Smooth muscle cell (in vitro differentiated cells): Measurements from ENCODE around the gene CP. TPM values are rescaled to one million over a fixed set of nuclear protein-coding genes. Genes with fewer than 3 reads are reported as not detected.

Source experiments
- DNase-seq: peaks from one replicate; lab custom pipeline; 2025; ENCODE audit not compliant: unreplicated experiment; lab: John Stamatoyannopoulos, UW
- H2AFZ ChIP-seq: fragments of 200-600 bp; sonication (generic); 2 replicates; pipeline ENCODE4 v1.6.0; 2016; ENCODE audit warnings: antibody characterized with exemption, low read depth, mild to moderate bottlenecking
- H3F3A ChIP-seq: fragments of 200-600 bp; sonication (generic); 2 replicates; pipeline ENCODE4 v1.6.0; 2017; ENCODE audit warnings: antibody characterized with exemption, low read depth
- H3K27ac ChIP-seq: fragments of 200-600 bp; sonication (generic); 2 replicates; pipeline ENCODE4 v1.5.1; 2016; ENCODE audit warnings: low read depth, mild to moderate bottlenecking
- H3K27me3 ChIP-seq: fragments of 200-600 bp; sonication (generic); 2 replicates; pipeline ENCODE4 v1.6.1; 2016; ENCODE audit warnings: low read depth, mild to moderate bottlenecking
- H3K36me3 ChIP-seq: fragments of 200-600 bp; sonication (generic); 2 replicates; pipeline ENCODE4 v1.5.1; 2016; ENCODE audit warnings: low read depth
- H3K4me1 ChIP-seq: fragments of 200-600 bp; sonication (generic); 2 replicates; pipeline ENCODE4 v1.5.1; 2016; ENCODE audit warnings: low read depth
- H3K4me2 ChIP-seq: fragments of 200-600 bp; sonication (generic); 2 replicates; pipeline ENCODE4 v1.6.0; 2016; ENCODE audit warnings: mild to moderate bottlenecking
- H3K4me3 ChIP-seq: fragments of 200-600 bp; sonication (generic); 2 replicates; pipeline ENCODE4 v1.5.1; 2016; ENCODE audit warnings: mild to moderate bottlenecking
- H3K79me2 ChIP-seq: fragments of 200-600 bp; sonication (generic); 2 replicates; pipeline ENCODE4 v1.6.0; 2016; ENCODE audit warnings: low read depth, mild to moderate bottlenecking
- H3K9ac ChIP-seq: fragments of 200-600 bp; sonication (generic); 2 replicates; pipeline ENCODE4 v1.6.0; 2016; ENCODE audit warnings: low read depth
- H3K9me3 ChIP-seq: fragments of 200-600 bp; sonication (generic); replicated peaks from 2 replicates; pipeline ENCODE4 v1.5.1; 2016; ENCODE audit warnings: low read depth
- H4K20me1 ChIP-seq: fragments of 200-600 bp; sonication (generic); 2 replicates; pipeline ENCODE4 v1.6.0; 2016; ENCODE audit warnings: low read depth
- WGBS: methylation state at CpG from one replicate; pipeline ENCODE4 v1.1.7; 2016; ENCODE audit warnings: low lambda C conversion rate; 5-methylcytosine and 5-hydroxymethylcytosine counted together
- polyA plus RNA-seq: library from polyadenylated mRNA; unstranded; fragments of >200 nt; fragmentation: Nextera tagmentation; extraction: Ambion mirVana; gene quantifications from 2 replicates; pipeline ENCODE4 v1.2.1, GENCODE V29; 2016
- total RNA-seq: library from RNA; depleted of rRNA; stranded (reverse); fragments of >200 nt; gene quantifications from 2 replicates; pipeline ENCODE4 v1.2.3, GENCODE V29; 2014
- TF ChIP-seq, protein P1 (sequence below): fragments of 200-600 bp; sonication (generic); IDR thresholded peaks from 2 replicates; pipeline ENCODE4 v1.5.1; 2017; ENCODE audit warnings: borderline replicate concordance, mild to moderate bottlenecking, antibody characterized with exemption; ENCODE audit not compliant: insufficient read depth, poor library complexity, severe bottlenecking

Gene CP
- total and polyA plus RNA-seq, 2 experiments from 2014 or later = 2.6 TPM; not detected in 1

DNA sequence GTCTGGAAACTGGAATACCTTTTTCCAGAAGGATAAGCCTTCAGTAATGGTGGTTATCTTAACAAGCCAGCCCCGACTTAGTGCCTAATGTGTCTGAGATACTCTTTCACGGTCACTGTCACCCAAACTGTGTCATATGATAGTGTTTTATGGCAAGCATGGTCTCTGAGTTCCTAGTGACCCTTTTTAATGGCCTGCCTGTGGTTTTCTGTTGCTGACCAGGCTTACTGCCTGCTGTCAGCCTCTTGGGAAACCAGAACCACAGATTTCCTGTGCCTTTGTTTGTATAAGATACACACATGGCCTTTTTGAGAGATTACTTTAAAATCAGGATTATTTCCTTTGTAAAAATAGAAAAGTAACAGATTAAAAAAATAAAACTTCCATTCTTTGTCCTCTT lies 69.8 kb downstream of the CP start:
- H3K79me2 ChIP-seq = no peaks in the 10 kb centered on the region
- peaks cover 10% of the 10 kb centered on the region for H3K4me1 ChIP-seq
- DNase-seq = no peak
- peaks cover 4% of the 10 kb centered on the region for H3F3A ChIP-seq
- TF ChIP-seq, protein P1, sequence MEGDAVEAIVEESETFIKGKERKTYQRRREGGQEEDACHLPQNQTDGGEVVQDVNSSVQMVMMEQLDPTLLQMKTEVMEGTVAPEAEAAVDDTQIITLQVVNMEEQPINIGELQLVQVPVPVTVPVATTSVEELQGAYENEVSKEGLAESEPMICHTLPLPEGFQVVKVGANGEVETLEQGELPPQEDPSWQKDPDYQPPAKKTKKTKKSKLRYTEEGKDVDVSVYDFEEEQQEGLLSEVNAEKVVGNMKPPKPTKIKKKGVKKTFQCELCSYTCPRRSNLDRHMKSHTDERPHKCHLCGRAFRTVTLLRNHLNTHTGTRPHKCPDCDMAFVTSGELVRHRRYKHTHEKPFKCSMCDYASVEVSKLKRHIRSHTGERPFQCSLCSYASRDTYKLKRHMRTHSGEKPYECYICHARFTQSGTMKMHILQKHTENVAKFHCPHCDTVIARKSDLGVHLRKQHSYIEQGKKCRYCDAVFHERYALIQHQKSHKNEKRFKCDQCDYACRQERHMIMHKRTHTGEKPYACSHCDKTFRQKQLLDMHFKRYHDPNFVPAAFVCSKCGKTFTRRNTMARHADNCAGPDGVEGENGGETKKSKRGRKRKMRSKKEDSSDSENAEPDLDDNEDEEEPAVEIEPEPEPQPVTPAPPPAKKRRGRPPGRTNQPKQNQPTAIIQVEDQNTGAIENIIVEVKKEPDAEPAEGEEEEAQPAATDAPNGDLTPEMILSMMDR = no peak
- peak overlapping the region; percentile 51 for H3K9ac ChIP-seq
- H3K36me3 ChIP-seq = no peaks in the 10 kb centered on the region
- no peaks in the 10 kb centered on the region for H3K9me3 ChIP-seq
- peaks cover 23% of the 10 kb centered on the region for H4K20me1 ChIP-seq
- H3K27ac ChIP-seq = peak overlapping the region; percentile 73
- H2AFZ ChIP-seq = no peak overlapping the region
- peaks cover 11% of the 10 kb centered on the region for H3K27me3 ChIP-seq
- 0% methylated on average over 2 of the region's 2 CpGs for WGBS
- H3K4me2 ChIP-seq = peak overlapping the region; percentile 70
- H3K4me3 ChIP-seq = no peak overlapping the region

DNA sequence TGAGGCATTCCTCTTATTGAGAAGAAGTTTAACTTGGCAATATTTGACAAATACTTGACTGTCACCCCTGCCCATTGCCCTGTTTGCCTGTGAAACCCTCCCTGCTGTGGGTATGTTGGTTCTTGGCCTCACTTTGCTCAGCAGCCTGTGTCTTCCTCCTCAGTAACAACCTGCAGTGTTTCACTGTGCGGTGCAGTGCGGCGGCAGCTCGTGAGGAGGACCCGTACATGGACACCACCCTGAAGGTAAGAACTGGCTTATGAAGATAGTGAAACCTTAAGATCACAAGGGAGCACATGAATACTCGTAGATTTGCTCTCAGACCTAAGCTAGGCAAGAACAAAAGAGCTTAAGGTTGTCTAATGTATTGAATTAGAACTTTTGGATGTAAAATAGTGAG lies 71.2 kb downstream of the CP start:
- Histone ChIP-seq H3K9ac (no peak overlapping the region), H3K27ac (no peak overlapping the region), H3K4me1 (peaks cover 10% of the 10 kb centered on the region), H4K20me1 (peaks cover 34% of the 10 kb centered on the region), H3K27me3 (peaks cover 15% of the 10 kb centered on the region), H3K79me2 (no peaks in the 10 kb centered on the region), H3K4me2 (no peak overlapping the region), H2AFZ (no peak overlapping the region), H3K36me3 (no peaks in the 10 kb centered on the region), H3F3A (peaks cover 4% of the 10 kb centered on the region), H3K9me3 (no peaks in the 10 kb centered on the region), H3K4me3 (no peak overlapping the region)
- DNase-seq = no peak
- WGBS = 96% methylated on average over 6 of the region's 6 CpGs
- TF ChIP-seq, protein P1 = no peak

DNA sequence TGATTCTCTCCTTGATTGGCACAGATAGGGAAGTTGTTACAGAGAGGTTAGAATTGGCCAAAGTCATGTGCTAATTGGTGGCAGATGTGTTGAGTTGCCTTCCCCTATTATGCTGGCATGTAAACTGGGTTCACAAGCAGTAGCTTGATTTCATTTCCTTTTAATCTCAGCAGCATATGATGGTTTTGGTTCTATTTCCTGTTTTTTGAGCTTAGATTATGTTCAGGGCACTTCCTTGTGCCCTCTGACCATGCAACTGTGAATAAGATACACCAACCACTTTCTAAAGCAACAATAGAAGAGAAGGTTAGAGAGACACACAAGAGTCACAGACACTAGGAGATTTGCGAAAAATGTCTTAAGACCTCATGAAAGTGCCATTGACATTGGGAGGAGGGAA lies 75.7 kb downstream of the CP start:
- Histone ChIP-seq H3K27ac (no peak overlapping the region), H3K9ac (no peak overlapping the region), H3K9me3 (no peaks in the 10 kb centered on the region), H3K4me2 (no peak overlapping the region), H3F3A (no peaks in the 10 kb centered on the region), H3K4me3 (no peak overlapping the region), H3K27me3 (peaks cover 19% of the 10 kb centered on the region), H4K20me1 (peaks cover 21% of the 10 kb centered on the region), H3K79me2 (no peaks in the 10 kb centered on the region), H3K36me3 (no peaks in the 10 kb centered on the region), H2AFZ (no peak overlapping the region), H3K4me1 (no peaks in the 10 kb centered on the region)
- DNase-seq = no peak
- WGBS = 100% methylated on average over 1 of the region's 1 CpG
- TF ChIP-seq, protein P1 = no peak

GRCh38 chr3:149145356-149145755 lies 76.3 kb downstream of the CP start:
- Histone ChIP-seq H3K9me3 (no peaks in the 10 kb centered on the region), H3K79me2 (no peaks in the 10 kb centered on the region), H3K27me3 (peaks cover 19% of the 10 kb centered on the region), H3K4me1 (no peaks in the 10 kb centered on the region), H3K27ac (no peak overlapping the region), H3K4me2 (no peak overlapping the region), H3F3A (no peaks in the 10 kb centered on the region), H3K4me3 (no peak overlapping the region), H4K20me1 (peaks cover 21% of the 10 kb centered on the region), H2AFZ (no peak overlapping the region), H3K36me3 (no peaks in the 10 kb centered on the region), H3K9ac (no peak overlapping the region)
- no peak for DNase-seq
- WGBS = 92% methylated on average over 2 of the region's 2 CpGs
- TF ChIP-seq, protein P1 = no peak
